Body of pancreas (tissue), 4 donors: Measurements from ENCODE around the gene ANO3.

Experiments
- CTCF ChIP-seq, 7 experiments: fragments of 450-650 bp in 4 of 7; fragments of 200-600 bp in 3 of 7; sonication (generic) in 3 of 7; IDR thresholded peaks; one replicate each; pipeline ENCODE4 v1.5.1; 2016 to 2019; ENCODE audit warnings: antibody characterized with exemption in 7 of 7
- POLR2A ChIP-seq, 3 donors: fragments of 450-650 bp; IDR thresholded peaks; one replicate each; pipeline ENCODE4 v1.6.1; 2016; ENCODE audit warnings: antibody characterized with exemption in 3 of 3, mild to moderate bottlenecking in 2 of 3

GRCh38 chr11:26519469-26519868 is 187.5 kb downstream of the ANO3 start:
- TF ChIP-seq CTCF (IDR thresholded peaks at IDR 0.05), result no peak
- no peak for TF ChIP-seq POLR2A (IDR thresholded peaks at IDR 0.05)
